HG03097 (cell line): ENCODE measurements around the gene CYYR1.

ENCODE experiments used
- ATAC-seq: cut with Tn5 transposase; IDR thresholded peaks from one replicate; pipeline ENCODE4 v1.9.1; 2021; ENCODE audit not compliant: unreplicated experiment, low FRiP score

Gene CYYR1

DNA sequence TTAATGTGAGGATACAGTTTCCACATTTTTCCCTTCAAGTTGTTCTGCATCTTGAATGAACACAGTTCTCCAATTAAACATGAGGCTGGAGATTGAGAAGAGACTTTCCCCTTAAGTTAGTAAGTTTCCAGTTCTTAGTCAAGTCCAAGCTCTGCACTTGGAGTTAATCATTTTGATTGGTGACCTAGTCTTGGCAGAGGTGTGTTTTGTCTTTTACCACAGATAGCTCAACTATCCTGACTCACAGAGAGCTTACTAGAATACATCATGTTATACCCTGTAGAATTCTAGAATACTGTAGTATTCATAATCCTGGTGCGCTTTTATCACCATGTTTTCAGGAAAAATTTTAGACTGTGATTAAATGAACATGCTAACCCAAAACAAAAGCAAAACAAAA, 129.2 kb downstream of the CYYR1 start:
- no peak for ATAC-seq

- no peak for ATAC-seq
These were observed 129.8 kb downstream of the CYYR1 start for GRCh38 chr21:26443291-26443690.

DNA sequence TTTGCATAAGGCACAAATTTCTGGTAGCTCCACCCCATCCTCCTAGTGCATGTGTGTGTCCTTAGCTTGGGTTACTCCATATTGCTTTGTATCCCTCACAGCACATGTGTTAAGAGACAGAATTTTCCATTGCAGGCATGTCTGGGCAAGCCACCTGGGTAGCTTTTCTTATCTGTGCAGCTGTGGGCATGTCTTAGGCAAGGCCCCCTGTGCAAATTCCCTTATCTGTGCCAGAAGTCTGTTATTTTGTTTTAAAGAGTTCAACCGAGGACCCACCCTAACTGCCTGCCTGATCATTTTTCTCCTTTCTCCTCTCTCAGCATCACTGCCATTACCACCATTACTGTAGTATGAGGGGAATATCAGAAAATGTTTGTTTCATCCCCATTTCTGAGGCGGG, 131.9 kb downstream of the CYYR1 start:
- no peak for ATAC-seq

- no peak for ATAC-seq
These were observed 134.1 kb downstream of the CYYR1 start for GRCh38 chr21:26438976-26439375.

DNA sequence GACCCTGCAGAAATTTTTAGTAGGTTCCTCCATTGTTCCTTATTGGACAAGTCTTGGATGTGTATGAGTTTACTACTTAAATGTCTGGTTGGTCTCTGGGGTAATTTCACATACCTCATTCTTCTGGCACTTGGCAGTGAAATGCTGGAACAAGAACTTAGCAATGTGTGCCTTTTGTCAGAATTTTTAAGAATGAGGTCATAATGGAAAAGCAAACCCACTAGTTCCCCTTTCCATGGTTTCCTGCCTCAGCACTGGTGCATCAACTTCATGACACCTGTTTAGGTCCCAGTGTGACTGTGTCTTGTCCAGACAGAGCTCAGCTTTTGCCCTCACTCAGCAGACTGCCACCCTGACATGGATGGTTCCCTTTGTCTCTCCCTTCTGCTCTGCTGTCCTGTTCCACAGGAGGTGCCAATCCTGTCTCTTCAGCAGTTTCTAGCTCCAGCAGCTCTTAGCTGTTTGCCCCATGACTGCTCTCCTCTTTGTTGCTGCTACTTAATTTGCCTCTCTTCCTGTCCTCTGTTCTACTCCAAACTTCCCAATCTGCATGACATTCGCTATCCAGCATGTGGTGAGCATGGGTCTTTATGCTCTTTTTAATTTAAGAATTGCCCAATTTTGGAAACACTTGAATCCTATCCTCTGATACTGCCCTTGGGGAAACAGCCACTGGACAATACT, 135.6 kb downstream of the CYYR1 start:
- ATAC-seq, result no peak

- ATAC-seq, result no peak
These were observed 139.7 kb downstream of the CYYR1 start for GRCh38 chr21:26433386-26433785.

DNA sequence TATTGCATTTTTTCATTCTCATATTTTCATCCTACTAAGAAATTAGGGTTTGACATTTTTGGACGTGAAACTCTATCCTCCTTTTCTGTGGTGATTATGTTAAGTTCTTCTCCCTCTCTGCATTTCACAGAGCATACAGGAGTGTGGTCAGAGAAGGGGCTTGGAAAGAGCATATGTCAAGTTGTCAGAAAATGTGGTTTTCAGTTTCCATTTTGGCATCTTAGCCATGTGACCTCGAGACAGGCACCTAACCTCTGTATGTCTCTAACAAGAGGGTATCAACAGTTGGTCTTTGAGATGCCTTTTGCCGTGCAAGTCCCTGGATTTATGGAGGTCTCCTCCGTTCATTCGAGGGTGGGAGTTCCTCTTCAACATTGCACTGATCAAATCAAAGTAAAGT, 140.7 kb downstream of the CYYR1 start:
- no peak for ATAC-seq

GRCh38 chr21:26425576-26425975, 147.5 kb downstream of the CYYR1 start:
- no peak for ATAC-seq

DNA sequence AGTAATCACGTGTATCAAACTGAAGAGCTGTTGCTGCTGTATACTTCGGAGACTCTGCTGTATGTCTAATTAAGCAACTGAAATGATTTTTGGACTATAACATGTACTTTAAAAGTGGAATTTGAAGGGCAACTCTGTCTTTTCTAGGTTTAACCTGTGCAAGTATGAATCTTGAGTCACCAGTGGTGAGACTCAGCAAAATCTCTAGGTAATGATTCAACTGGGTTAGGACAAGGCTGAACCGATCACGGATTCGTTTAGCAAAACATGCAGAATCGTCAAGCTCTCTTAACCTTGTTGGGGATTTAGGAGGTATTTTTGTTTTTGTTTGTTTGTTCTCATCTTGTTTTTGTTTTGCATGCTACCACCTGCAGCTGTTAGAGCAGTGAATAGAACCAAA, 149.6 kb downstream of the CYYR1 start:
- no peak for ATAC-seq

GRCh38 chr21:26422706-26423105, 150.4 kb downstream of the CYYR1 start:
- no peak for ATAC-seq

DNA sequence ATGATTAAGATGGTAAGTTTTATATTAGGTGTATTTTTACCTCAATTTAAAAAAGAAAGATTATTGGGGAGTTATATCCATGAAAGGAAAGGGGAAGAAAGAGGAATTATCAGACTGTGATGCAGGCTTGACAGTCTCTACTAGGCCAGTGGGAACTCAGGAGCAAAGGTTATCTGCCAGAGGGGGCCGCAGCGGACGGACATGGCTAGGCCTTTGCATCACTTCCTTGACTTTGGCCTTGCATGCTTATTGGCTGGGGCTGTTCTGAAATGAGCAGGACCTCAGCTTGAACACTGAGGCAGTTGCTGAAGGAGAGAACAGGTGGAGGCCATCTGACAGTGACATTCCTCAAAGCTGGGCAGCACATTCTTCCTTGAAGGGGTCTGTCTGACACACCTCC, 150.9 kb downstream of the CYYR1 start:
- no peak for ATAC-seq

DNA sequence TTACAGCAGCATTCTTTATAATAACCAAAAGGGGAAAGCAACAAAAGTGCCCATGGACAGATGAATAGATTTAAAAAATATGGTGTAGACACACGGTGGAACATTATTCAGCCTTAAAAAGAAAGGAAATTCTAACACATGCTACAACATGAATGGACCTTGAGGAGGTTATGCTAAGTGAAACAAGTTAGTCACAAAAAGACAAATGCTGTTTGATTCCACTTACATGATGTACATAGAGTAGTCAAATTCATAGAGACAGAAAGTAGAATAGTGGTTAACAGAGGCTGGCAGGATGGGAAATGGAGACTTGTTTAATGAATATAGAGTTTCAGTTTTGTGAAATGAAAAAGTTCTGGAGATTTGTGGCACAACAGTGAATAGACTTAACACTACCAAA, 151.4 kb downstream of the CYYR1 start:
- ATAC-seq, result no peak
